Spleen (tissue), 11 donors: ENCODE results near the gene DKK2. TPM values are rescaled to one million over a fixed set of nuclear protein-coding genes. Genes with fewer than 3 reads are reported as not detected.

ENCODE experiments used
- DNase-seq: peaks from one replicate; pipeline ENCODE4 v3.0.0-alpha.2; 2020
- H3K27ac ChIP-seq, 8 donors: fragments of 200-600 bp; sonication (generic) in 7 of 8; 1 replicate in 4 of 8; 2 replicates in 4 of 8; pipeline versions ENCODE4 v1.5.0 to v1.8.0; 2016 to 2021; ENCODE audit warnings: inconsistent platforms in 4 of 8, mild to moderate bottlenecking in 4 of 8, moderate library complexity in 1 of 8
- H3K27me3 ChIP-seq, 7 donors: fragments of 200-600 bp; sonication (generic) in 6 of 7; replicated peaks in 1 of 7; 1 replicate in 4 of 7; 2 replicates in 3 of 7; pipeline versions ENCODE4 v1.5.0 to v1.8.0; 2016 to 2021; ENCODE audit warnings: inconsistent platforms in 3 of 7, mild to moderate bottlenecking in 1 of 7
- H3K36me3 ChIP-seq, 6 donors: fragments of 200-600 bp; sonication (generic) in 5 of 6; 1 replicate in 4 of 6; 2 replicates in 2 of 6; pipeline versions ENCODE4 v1.5.0 to v1.8.0; 2016 to 2021; ENCODE audit warnings: inconsistent platforms in 2 of 6
- H3K4me1 ChIP-seq, 6 donors: fragments of 200-600 bp; sonication (generic) in 5 of 6; 1 replicate in 3 of 6; 2 replicates in 3 of 6; pipeline versions ENCODE4 v1.5.0 to v1.8.0; 2016 to 2021; ENCODE audit warnings: inconsistent platforms in 3 of 6
- H3K4me3 ChIP-seq, 8 donors: fragments of 200-600 bp; sonication (generic) in 7 of 8; 1 replicate in 4 of 8; 2 replicates in 4 of 8; pipeline versions ENCODE4 v1.5.0 to v1.8.0; 2016 to 2021; ENCODE audit warnings: inconsistent platforms in 4 of 8, mild to moderate bottlenecking in 4 of 8, moderate library complexity in 2 of 8
- H3K9me3 ChIP-seq, 8 donors: fragments of 200-600 bp; sonication (generic) in 7 of 8; 1 replicate in 4 of 8; 2 replicates in 4 of 8; pipeline versions ENCODE4 v1.5.0 to v1.8.0; 2016 to 2021; ENCODE audit warnings: inconsistent platforms in 4 of 8
- CTCF ChIP-seq, 11 experiments: fragments of 200-600 bp in 7 of 11; fragments of 450-650 bp in 4 of 11; sonication (generic) in 4 of 11; IDR thresholded peaks in 8 of 11; conservative IDR thresholded peaks in 3 of 11; 1 replicate in 7 of 11; 2 replicates in 4 of 11; pipeline versions ENCODE4 v1.4.0 to v1.8.0; 2016 to 2021; ENCODE audit warnings: antibody characterized with exemption in 11 of 11, inconsistent platforms in 4 of 11, mild to moderate bottlenecking in 1 of 11
- POLR2A ChIP-seq, 3 donors: fragments of 450-650 bp; IDR thresholded peaks; one replicate each; pipeline ENCODE4 v1.5.1; 2017; ENCODE audit warnings: antibody characterized with exemption in 3 of 3, mild to moderate bottlenecking in 1 of 3
- POLR2AphosphoS5 ChIP-seq, 3 donors: sonication (generic); formaldehyde crosslinking; IDR thresholded peaks; one replicate each; pipeline ENCODE4 v1.5.1; 2017; ENCODE audit warnings: antibody characterized with exemption in 3 of 3
- WGBS, 5 donors: extraction: QIAGEN DNeasy Blood & Tissue Kit in 3 of 5; methylation state at CpG; one replicate each; pipeline versions ENCODE4 v1.1.5 to v1.1.7; 2013 to 2018; 5-methylcytosine and 5-hydroxymethylcytosine counted together
- intact Hi-C: fragments of 100-400 bp; cut with DNase I; formaldehyde crosslinking; loops from one replicate; pipeline ENCODE4 v1.15.0; 2023; ENCODE audit warnings: low total_unique reads
- polyA plus RNA-seq, 3 donors: library from polyadenylated mRNA; stranded (reverse); fragments of 200-250 nt; gene quantifications; one replicate each; pipeline ENCODE4 v1.2.1, GENCODE V29; 2013
- total RNA-seq, 7 donors: library from RNA; depleted of rRNA in 3 of 7; stranded (reverse); fragments of >200 nt in 3 of 7; fragmentation: NEBNext Ultra II Directional in 4 of 7; extraction: Animal tissue kit (Norgen Biotek cat#: 25700) in 4 of 7; gene quantifications; one replicate each; pipeline versions ENCODE4 v1.1.0 to v1.2.1, GENCODE V29; 2016 to 2021
- donor health status: healthy with polysubstance abuse.
- donor health status: DM: no; HTN: no; CAD: no; lungs with moderate emphysema.
- donor health status: DM: no; HTN: no; CAD: no.
- donor health status: Bipolar disorder and iron deficiency.
- donor health status: healthy.
- donor health status: DM: no; HTN: no; CAD: no.
- donor health status: DM: yes; HTN: yes; CAD: no.

DKK2 gene
- total and polyA plus RNA-seq, 10 donors = 0.20 to 2.0 (median 0.51) TPM

GRCh38 chr4:106893395-106893881 lies 142.7 kb downstream of the DKK2 start:
- peak; percentile 48 for DNase-seq
- Histone ChIP-seq H3K9me3 (peaks cover 0 to 4% (median 0%) of the 10 kb centered on the region in 8 donors), H3K36me3 (no peaks in the 10 kb centered on the region), H3K4me1 (no peaks in the 10 kb centered on the region), H3K27me3 (no peaks in the 10 kb centered on the region), H3K4me3 (no peak overlapping the region), H3K27ac (no peak overlapping the region)
- intact Hi-C loops = no loop called here
- 86 to 94% (median 90%) methylated on average over 8 of the region's 8 CpGs for WGBS, 5 donors
- no peak for TF ChIP-seq POLR2A (IDR thresholded peaks at IDR 0.05)
- no peak for TF ChIP-seq POLR2AphosphoS5 (IDR thresholded peaks at IDR 0.05)
- TF ChIP-seq CTCF (IDR thresholded peaks at IDR 0.05 in 8 of 11, conservative IDR thresholded peaks at IDR 0.05 in 3 of 11) = no peak

GRCh38 chr4:106892786-106893185 lies 143.3 kb downstream of the DKK2 start:
- DNase-seq = peak; percentile 68
- intact Hi-C loops = no loop called here

GRCh38 chr4:106875340-106875739 lies 160.8 kb downstream of the DKK2 start:
- 81 to 92% (median 84%) methylated on average over 7 of the region's 7 CpGs for WGBS, 5 donors
- peak; percentile 42 for DNase-seq
- intact Hi-C loops = no loop called here
- H3K4me1 ChIP-seq = no peaks in the 10 kb centered on the region
- H3K4me3 ChIP-seq = no peak overlapping the region
- H3K9me3 ChIP-seq = no peaks in the 10 kb centered on the region
- no peaks in the 10 kb centered on the region for H3K27me3 ChIP-seq
- H3K36me3 ChIP-seq = no peaks in the 10 kb centered on the region
- H3K27ac ChIP-seq = no peak overlapping the region
- TF ChIP-seq POLR2AphosphoS5 (IDR thresholded peaks at IDR 0.05) (no peak), CTCF (IDR thresholded peaks at IDR 0.05 in 8 of 11, conservative IDR thresholded peaks at IDR 0.05 in 3 of 11) (no peak), POLR2A (IDR thresholded peaks at IDR 0.05) (no peak)

More at GRCh38 chr4:106892786-106893185, 143.3 kb downstream of the DKK2 start:
- 69 to 90% (median 87%) methylated on average over 4 to 6 of the region's 6 CpGs for WGBS, 5 donors
- Histone ChIP-seq H3K4me1 (no peaks in the 10 kb centered on the region), H3K27ac (no peak overlapping the region), H3K36me3 (no peaks in the 10 kb centered on the region), H3K4me3 (no peak overlapping the region), H3K27me3 (no peaks in the 10 kb centered on the region), H3K9me3 (peaks cover 0 to 4% (median 0%) of the 10 kb centered on the region in 8 donors)
- TF ChIP-seq CTCF (IDR thresholded peaks at IDR 0.05 in 8 of 11, conservative IDR thresholded peaks at IDR 0.05 in 3 of 11) = no peak
- no peak for TF ChIP-seq POLR2A (IDR thresholded peaks at IDR 0.05)
- no peak for TF ChIP-seq POLR2AphosphoS5 (IDR thresholded peaks at IDR 0.05)
